ENCODE results near the gene KBTBD7. TPM values are rescaled to one million over a fixed set of nuclear protein-coding genes. Genes with fewer than 3 reads are reported as not detected.

The KBTBD7 gene
- total RNA-seq, 1 donor = 7.8 TPM

- H3K4me3 ChIP-seq (ENCODE audit: low read depth, low read length) = no peak overlapping the region
- TF ChIP-seq CTCF (IDR thresholded peaks at IDR 0.05; ENCODE audit: insufficient read depth, low read length) = no peak
- no peak for DNase-seq (ENCODE audit: low read depth)
These were observed 5.2 kb upstream of the KBTBD7 start for GRCh38 chr13:41199526-41199925.

GRCh38 chr13:41199079-41199478 is 4.7 kb upstream of the KBTBD7 start:
- no peak for DNase-seq (ENCODE audit: low read depth)
- no peak overlapping the region for H3K4me3 ChIP-seq (ENCODE audit: low read depth, low read length)
- no peak for TF ChIP-seq CTCF (IDR thresholded peaks at IDR 0.05; ENCODE audit: insufficient read depth, low read length)

GRCh38 chr13:41196620-41197019 is 2.3 kb upstream of the KBTBD7 start:
- no peak overlapping the region for H3K4me3 ChIP-seq (ENCODE audit: low read depth, low read length)
- TF ChIP-seq CTCF (IDR thresholded peaks at IDR 0.05; ENCODE audit: insufficient read depth, low read length) = peak; percentile 18
- DNase-seq (ENCODE audit: low read depth) = peak; percentile 5

GRCh38 chr13:41196011-41196410 is 1.6 kb upstream of the KBTBD7 start:
- no peak for TF ChIP-seq CTCF (IDR thresholded peaks at IDR 0.05; ENCODE audit: insufficient read depth, low read length)
- DNase-seq (ENCODE audit: low read depth) = no peak
- no peak overlapping the region for H3K4me3 ChIP-seq (ENCODE audit: low read depth, low read length)

GRCh38 chr13:41193469-41193868 is 900 bp downstream of the KBTBD7 start:
- DNase-seq (ENCODE audit: low read depth) = no peak
- TF ChIP-seq CTCF (IDR thresholded peaks at IDR 0.05; ENCODE audit: insufficient read depth, low read length) = no peak
- peak overlapping the region; percentile 6 for H3K4me3 ChIP-seq (ENCODE audit: low read depth, low read length)

GRCh38 chr13:41188584-41188983 is 5.8 kb downstream of the KBTBD7 start:
- H3K4me3 ChIP-seq (ENCODE audit: low read depth, low read length) = no peak overlapping the region
- no peak for TF ChIP-seq CTCF (IDR thresholded peaks at IDR 0.05; ENCODE audit: insufficient read depth, low read length)
- DNase-seq (ENCODE audit: low read depth) = peak; percentile 4

- no peak for DNase-seq (ENCODE audit: low read depth)
- H3K4me3 ChIP-seq (ENCODE audit: low read depth, low read length) = no peak overlapping the region
- no peak for TF ChIP-seq CTCF (IDR thresholded peaks at IDR 0.05; ENCODE audit: insufficient read depth, low read length)
These were observed 7.9 kb downstream of the KBTBD7 start for GRCh38 chr13:41186481-41186880.

Measured in fibroblast of the aortic adventitia (primary cell).